MM.1S (cell line): ENCODE data around the gene EDAR.

Experiments used
- DNase-seq: peaks from one replicate; pipeline ENCODE4 v3.0.0-alpha.2; 2015
- H2AFZ ChIP-seq: fragments of 300-600 bp; sonication (generic); 2 replicates; pipeline ENCODE4 v1.6.0; 2016; ENCODE audit warnings: antibody characterized with exemption, low read length
- H3F3A ChIP-seq: fragments of 300-600 bp; sonication (generic); 2 replicates; pipeline ENCODE4 v1.6.1; 2016; ENCODE audit warnings: mild to moderate bottlenecking, antibody characterized with exemption, low read length, moderate library complexity, mixed read lengths; ENCODE audit not compliant: insufficient read depth
- H3K27ac ChIP-seq: fragments of 300-600 bp; sonication (generic); 2 replicates; pipeline ENCODE4 v1.5.1; 2016; ENCODE audit warnings: mild to moderate bottlenecking, low read length
- H3K27me3 ChIP-seq: fragments of 300-600 bp; sonication (generic); replicated peaks from 2 replicates; pipeline ENCODE4 v1.6.0; 2016; ENCODE audit warnings: low read length; ENCODE audit not compliant: insufficient read depth
- H3K36me3 ChIP-seq: fragments of 300-600 bp; sonication (generic); replicated peaks from 2 replicates; pipeline ENCODE4 v1.6.1; 2016; ENCODE audit warnings: mild to moderate bottlenecking, low read length, mixed read lengths; ENCODE audit not compliant: insufficient read depth
- H3K4me1 ChIP-seq: fragments of 300-600 bp; sonication (generic); 2 replicates; pipeline ENCODE4 v1.6.1; 2016; ENCODE audit warnings: low read length, mixed read lengths
- H3K4me2 ChIP-seq: fragments of 300-600 bp; sonication (generic); 2 replicates; pipeline ENCODE4 v1.6.0; 2016; ENCODE audit warnings: low read depth, low read length
- H3K4me3 ChIP-seq: fragments of 300-600 bp; sonication (generic); 2 replicates; pipeline ENCODE4 v1.5.1; 2016; ENCODE audit warnings: low read length, mixed read lengths
- H3K79me2 ChIP-seq: fragments of 300-600 bp; sonication (generic); 2 replicates; pipeline ENCODE4 v1.6.1; 2016; ENCODE audit warnings: mixed run types, low read length, mixed read lengths
- H3K9ac ChIP-seq: fragments of 300-600 bp; sonication (generic); 2 replicates; pipeline ENCODE4 v1.6.1; 2016; ENCODE audit warnings: low read length, mixed read lengths
- H3K9me2 ChIP-seq: fragments of 300-600 bp; sonication (generic); replicated peaks from 2 replicates; pipeline ENCODE4 v1.6.1; 2016; ENCODE audit warnings: mild to moderate bottlenecking, low read length, mixed read lengths; ENCODE audit not compliant: insufficient read depth
- H3K9me3 ChIP-seq: fragments of 300-600 bp; sonication (generic); replicated peaks from 2 replicates; pipeline ENCODE4 v1.6.1; 2016; ENCODE audit warnings: mild to moderate bottlenecking, low read length, mixed read lengths; ENCODE audit not compliant: insufficient read depth
- H4K20me1 ChIP-seq: fragments of 300-600 bp; sonication (generic); 2 replicates; pipeline ENCODE4 v1.6.1; 2016; ENCODE audit warnings: mild to moderate bottlenecking, low read length, moderate library complexity, mixed read lengths; ENCODE audit not compliant: insufficient read depth
- EZH2 ChIP-seq: fragments of 300-600 bp; sonication (generic); optimal IDR thresholded peaks from 2 replicates; pipeline ENCODE3; 2017; ENCODE audit warnings: low read depth, mild to moderate bottlenecking, antibody characterized with exemption, low read length, mixed read lengths
- EZH2phosphoT487 ChIP-seq: fragments of 300-600 bp; sonication (generic); IDR thresholded peaks from 2 replicates; pipeline ENCODE4 v1.6.1; 2018; ENCODE audit warnings: antibody characterized with exemption, low read length
- TF ChIP-seq, protein P1 (sequence below): fragments of 300-600 bp; sonication (generic); IDR thresholded peaks from 2 replicates; pipeline ENCODE4 v1.5.1; 2016; ENCODE audit warnings: antibody characterized with exemption, low read length, mixed read lengths

EDAR gene

DNA sequence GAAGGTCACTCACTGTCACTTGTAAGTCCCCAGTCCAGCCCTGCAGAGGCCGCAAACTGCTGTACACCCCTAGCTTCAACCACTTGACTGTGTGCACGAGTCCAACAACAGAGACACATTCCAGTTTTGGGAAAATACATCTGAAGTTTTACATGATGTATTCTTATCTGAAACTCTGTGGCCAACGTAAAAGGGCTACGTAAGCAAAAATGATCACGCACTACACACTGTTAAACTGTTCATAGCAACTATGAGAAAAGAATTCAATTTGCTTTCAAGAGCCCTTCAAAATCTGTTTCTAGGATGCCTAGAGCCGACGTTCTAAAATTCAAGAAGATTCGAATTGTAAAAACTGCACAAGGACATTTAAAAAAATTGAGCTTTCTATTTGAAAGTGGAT, 26.0 kb downstream of the EDAR start:
- Histone ChIP-seq H4K20me1 (no peaks in the 10 kb centered on the region), H3K27ac (no peak overlapping the region), H3K36me3 (no peaks in the 10 kb centered on the region), H3K4me2 (no peak overlapping the region), H3K9ac (no peak overlapping the region), H3K4me1 (no peaks in the 10 kb centered on the region), H2AFZ (no peak overlapping the region), H3K27me3 (no peaks in the 10 kb centered on the region), H3K9me2 (no peaks in the 10 kb centered on the region), H3F3A (no peaks in the 10 kb centered on the region), H3K4me3 (no peak overlapping the region), H3K9me3 (no peaks in the 10 kb centered on the region), H3K79me2 (no peaks in the 10 kb centered on the region)
- DNase-seq = no peak
- TF ChIP-seq, protein P1, sequence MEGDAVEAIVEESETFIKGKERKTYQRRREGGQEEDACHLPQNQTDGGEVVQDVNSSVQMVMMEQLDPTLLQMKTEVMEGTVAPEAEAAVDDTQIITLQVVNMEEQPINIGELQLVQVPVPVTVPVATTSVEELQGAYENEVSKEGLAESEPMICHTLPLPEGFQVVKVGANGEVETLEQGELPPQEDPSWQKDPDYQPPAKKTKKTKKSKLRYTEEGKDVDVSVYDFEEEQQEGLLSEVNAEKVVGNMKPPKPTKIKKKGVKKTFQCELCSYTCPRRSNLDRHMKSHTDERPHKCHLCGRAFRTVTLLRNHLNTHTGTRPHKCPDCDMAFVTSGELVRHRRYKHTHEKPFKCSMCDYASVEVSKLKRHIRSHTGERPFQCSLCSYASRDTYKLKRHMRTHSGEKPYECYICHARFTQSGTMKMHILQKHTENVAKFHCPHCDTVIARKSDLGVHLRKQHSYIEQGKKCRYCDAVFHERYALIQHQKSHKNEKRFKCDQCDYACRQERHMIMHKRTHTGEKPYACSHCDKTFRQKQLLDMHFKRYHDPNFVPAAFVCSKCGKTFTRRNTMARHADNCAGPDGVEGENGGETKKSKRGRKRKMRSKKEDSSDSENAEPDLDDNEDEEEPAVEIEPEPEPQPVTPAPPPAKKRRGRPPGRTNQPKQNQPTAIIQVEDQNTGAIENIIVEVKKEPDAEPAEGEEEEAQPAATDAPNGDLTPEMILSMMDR = no peak
- no peak for TF ChIP-seq EZH2phosphoT487
- TF ChIP-seq EZH2 = no peak

DNA sequence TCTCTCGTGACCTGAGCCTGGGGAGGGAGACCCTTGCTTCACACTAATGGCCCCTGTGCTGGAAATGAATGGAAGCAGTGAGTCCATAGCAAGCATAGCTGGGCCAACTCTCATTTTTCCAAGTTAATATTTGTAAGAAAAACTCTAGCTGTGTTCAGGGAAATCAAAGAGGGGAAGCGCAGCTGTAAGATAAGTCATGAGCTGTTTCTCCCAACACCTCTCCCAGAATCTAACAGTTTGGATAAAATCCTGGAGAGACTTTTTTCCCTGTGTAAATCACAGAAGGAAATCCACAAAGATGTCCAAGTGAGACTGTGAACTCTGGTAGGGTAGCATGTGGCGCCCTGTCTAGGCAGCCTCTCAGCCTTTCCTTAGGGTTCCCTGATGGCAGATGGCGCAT, 27.2 kb downstream of the EDAR start:
- Histone ChIP-seq H3K27me3 (no peaks in the 10 kb centered on the region), H3K9me3 (no peaks in the 10 kb centered on the region), H3K4me2 (no peak overlapping the region), H3K9me2 (no peaks in the 10 kb centered on the region), H3K79me2 (no peaks in the 10 kb centered on the region), H3K9ac (no peak overlapping the region), H3F3A (no peaks in the 10 kb centered on the region), H3K36me3 (no peaks in the 10 kb centered on the region), H2AFZ (no peak overlapping the region), H3K4me1 (no peaks in the 10 kb centered on the region), H3K27ac (no peak overlapping the region), H3K4me3 (no peak overlapping the region), H4K20me1 (no peaks in the 10 kb centered on the region)
- DNase-seq = no peak
- TF ChIP-seq EZH2 (no peak), EZH2phosphoT487 (no peak)
- TF ChIP-seq, protein P1 = no peak

DNA sequence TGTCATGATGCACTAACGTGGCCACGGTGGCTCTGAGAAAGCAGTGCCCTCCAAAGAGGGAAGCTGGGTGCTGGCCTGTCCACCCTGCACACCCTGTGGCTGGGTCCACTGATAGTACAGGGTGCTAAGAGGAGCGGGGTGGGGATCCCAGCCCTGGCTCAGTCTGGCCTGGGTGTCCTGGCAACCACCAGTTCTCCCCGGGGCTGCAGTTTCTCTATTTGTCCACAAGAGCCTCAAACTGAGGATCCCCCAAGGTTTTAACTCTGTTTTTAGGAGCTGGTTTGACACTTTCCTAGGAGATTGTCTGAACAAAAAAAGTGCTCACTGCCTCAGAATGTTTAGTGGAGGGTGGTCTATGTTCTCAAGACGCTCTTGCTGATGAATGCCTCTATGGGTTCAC, 29.0 kb downstream of the EDAR start:
- H3K36me3 ChIP-seq = no peaks in the 10 kb centered on the region
- H3K4me1 ChIP-seq = no peaks in the 10 kb centered on the region
- H3K79me2 ChIP-seq = no peaks in the 10 kb centered on the region
- TF ChIP-seq EZH2 = no peak
- TF ChIP-seq, protein P1 = 0 out of 2 replicates have a peak, but pooled peaks have one; percentile 8
- no peak overlapping the region for H2AFZ ChIP-seq
- H3K27ac ChIP-seq = no peak overlapping the region
- no peak overlapping the region for H3K4me3 ChIP-seq
- H3K9me3 ChIP-seq = no peaks in the 10 kb centered on the region
- DNase-seq = no peak
- no peaks in the 10 kb centered on the region for H3K27me3 ChIP-seq
- H3K9me2 ChIP-seq = no peaks in the 10 kb centered on the region
- no peaks in the 10 kb centered on the region for H4K20me1 ChIP-seq
- no peak overlapping the region for H3K9ac ChIP-seq
- no peak overlapping the region for H3K4me2 ChIP-seq
- no peaks in the 10 kb centered on the region for H3F3A ChIP-seq
